ENCODE measurements around the gene PDE2A.

The PDE2A gene

GRCh38 chr11:72672597-72673238, 1.5 kb downstream of the PDE2A start:
- H3K4me1 ChIP-seq (ENCODE audit: insufficient read depth, low read length): peaks cover 42% of the 10 kb centered on the region
- H3K36me3 ChIP-seq (ENCODE audit: insufficient read depth, low read length): no peaks in the 10 kb centered on the region
- peak overlapping the region; percentile 41 for H3K4me3 ChIP-seq (ENCODE audit: low read length)
- no peaks in the 10 kb centered on the region for H3K9me3 ChIP-seq (ENCODE audit: low read length)
- no peak overlapping the region for H2AFZ ChIP-seq (ENCODE audit: low read depth, low read length)
- H3K27me3 ChIP-seq (ENCODE audit: insufficient read depth, low read length): peaks cover 48% of the 10 kb centered on the region

- Histone ChIP-seq H3K4me1 (ENCODE audit: insufficient read depth, low read length) (peaks cover 42% of the 10 kb centered on the region), H3K9me3 (ENCODE audit: low read length) (peaks cover 6% of the 10 kb centered on the region), H2AFZ (ENCODE audit: low read depth, low read length) (no peak overlapping the region), H3K4me3 (ENCODE audit: low read length) (no peak overlapping the region), H3K36me3 (ENCODE audit: insufficient read depth, low read length) (no peaks in the 10 kb centered on the region), H3K27me3 (ENCODE audit: insufficient read depth, low read length) (peaks cover 38% of the 10 kb centered on the region)
Measured at GRCh38 chr11:72671152-72672099, 2.8 kb downstream of the PDE2A start.

- Histone ChIP-seq H3K4me3 (ENCODE audit: low read length) (no peak overlapping the region), H3K4me1 (ENCODE audit: insufficient read depth, low read length) (peaks cover 42% of the 10 kb centered on the region), H3K27me3 (ENCODE audit: insufficient read depth, low read length) (peaks cover 24% of the 10 kb centered on the region), H3K36me3 (ENCODE audit: insufficient read depth, low read length) (no peaks in the 10 kb centered on the region), H2AFZ (ENCODE audit: low read depth, low read length) (no peak overlapping the region), H3K9me3 (ENCODE audit: low read length) (peaks cover 6% of the 10 kb centered on the region)
Measured at GRCh38 chr11:72670041-72670440, 4.2 kb downstream of the PDE2A start.

- Histone ChIP-seq H3K36me3 (ENCODE audit: insufficient read depth, low read length) (no peaks in the 10 kb centered on the region), H3K27me3 (ENCODE audit: insufficient read depth, low read length) (peaks cover 19% of the 10 kb centered on the region), H3K4me3 (ENCODE audit: low read length) (no peak overlapping the region), H3K9me3 (ENCODE audit: low read length) (peaks cover 6% of the 10 kb centered on the region), H3K4me1 (ENCODE audit: insufficient read depth, low read length) (peaks cover 37% of the 10 kb centered on the region), H2AFZ (ENCODE audit: low read depth, low read length) (no peak overlapping the region)
Measured at GRCh38 chr11:72669527-72669926, 4.7 kb downstream of the PDE2A start.

- H3K4me3 ChIP-seq (ENCODE audit: low read length): no peak overlapping the region
- H3K9me3 ChIP-seq (ENCODE audit: low read length): peaks cover 6% of the 10 kb centered on the region
- peaks cover 15% of the 10 kb centered on the region for H3K27me3 ChIP-seq (ENCODE audit: insufficient read depth, low read length)
- H3K4me1 ChIP-seq (ENCODE audit: insufficient read depth, low read length): peaks cover 30% of the 10 kb centered on the region
- no peak overlapping the region for H2AFZ ChIP-seq (ENCODE audit: low read depth, low read length)
- no peaks in the 10 kb centered on the region for H3K36me3 ChIP-seq (ENCODE audit: insufficient read depth, low read length)
Measured at GRCh38 chr11:72668629-72669347, 5.4 kb downstream of the PDE2A start.

- peaks cover 27% of the 10 kb centered on the region for H3K27me3 ChIP-seq (ENCODE audit: insufficient read depth, low read length)
- H2AFZ ChIP-seq (ENCODE audit: low read depth, low read length): no peak overlapping the region
- no peak overlapping the region for H3K4me3 ChIP-seq (ENCODE audit: low read length)
Measured at GRCh38 chr11:72665911-72666472, 8.2 kb downstream of the PDE2A start.

GRCh38 chr11:72662036-72662435, 12.2 kb downstream of the PDE2A start:
- H3K27me3 ChIP-seq (ENCODE audit: insufficient read depth, low read length): peaks cover 18% of the 10 kb centered on the region
- H2AFZ ChIP-seq (ENCODE audit: low read depth, low read length): no peak overlapping the region
- H3K4me3 ChIP-seq (ENCODE audit: low read length): no peak overlapping the region
- peaks cover 10% of the 10 kb centered on the region for H3K4me1 ChIP-seq (ENCODE audit: insufficient read depth, low read length)
- no peaks in the 10 kb centered on the region for H3K36me3 ChIP-seq (ENCODE audit: insufficient read depth, low read length)
- peaks cover under 1% of the 10 kb centered on the region for H3K9me3 ChIP-seq (ENCODE audit: low read length)

More at GRCh38 chr11:72665911-72666472, 8.2 kb downstream of the PDE2A start:
- peaks cover 22% of the 10 kb centered on the region for H3K4me1 ChIP-seq (ENCODE audit: insufficient read depth, low read length)
- peaks cover 6% of the 10 kb centered on the region for H3K9me3 ChIP-seq (ENCODE audit: low read length)
- no peaks in the 10 kb centered on the region for H3K36me3 ChIP-seq (ENCODE audit: insufficient read depth, low read length)

GRCh38 chr11:72661486-72661885, 12.7 kb downstream of the PDE2A start:
- Histone ChIP-seq H3K36me3 (ENCODE audit: insufficient read depth, low read length) (no peaks in the 10 kb centered on the region), H2AFZ (ENCODE audit: low read depth, low read length) (no peak overlapping the region), H3K4me3 (ENCODE audit: low read length) (no peak overlapping the region), H3K9me3 (ENCODE audit: low read length) (no peaks in the 10 kb centered on the region), H3K4me1 (ENCODE audit: insufficient read depth, low read length) (peaks cover 15% of the 10 kb centered on the region), H3K27me3 (ENCODE audit: insufficient read depth, low read length) (peaks cover 18% of the 10 kb centered on the region)

GRCh38 chr11:72658989-72659640, 15.1 kb downstream of the PDE2A start:
- Histone ChIP-seq H3K27me3 (ENCODE audit: insufficient read depth, low read length) (peaks cover 18% of the 10 kb centered on the region), H3K4me1 (ENCODE audit: insufficient read depth, low read length) (peaks cover 19% of the 10 kb centered on the region), H2AFZ (ENCODE audit: low read depth, low read length) (no peak overlapping the region), H3K4me3 (ENCODE audit: low read length) (no peak overlapping the region), H3K36me3 (ENCODE audit: insufficient read depth, low read length) (no peaks in the 10 kb centered on the region), H3K9me3 (ENCODE audit: low read length) (no peaks in the 10 kb centered on the region)

GRCh38 chr11:72657411-72658100, 16.7 kb downstream of the PDE2A start:
- peaks cover 11% of the 10 kb centered on the region for H3K27me3 ChIP-seq (ENCODE audit: insufficient read depth, low read length)
- H3K4me3 ChIP-seq (ENCODE audit: low read length): no peak overlapping the region

GRCh38 chr11:72655896-72656464, 18.2 kb downstream of the PDE2A start:
- no peak overlapping the region for H3K4me3 ChIP-seq (ENCODE audit: low read length)
- no peaks in the 10 kb centered on the region for H3K36me3 ChIP-seq (ENCODE audit: insufficient read depth, low read length)
- H3K4me1 ChIP-seq (ENCODE audit: insufficient read depth, low read length): peaks cover 39% of the 10 kb centered on the region
- no peaks in the 10 kb centered on the region for H3K9me3 ChIP-seq (ENCODE audit: low read length)
- H3K27me3 ChIP-seq (ENCODE audit: insufficient read depth, low read length): no peaks in the 10 kb centered on the region
- no peak overlapping the region for H2AFZ ChIP-seq (ENCODE audit: low read depth, low read length)

More at GRCh38 chr11:72657411-72658100, 16.7 kb downstream of the PDE2A start:
- Histone ChIP-seq H3K9me3 (ENCODE audit: low read length) (no peaks in the 10 kb centered on the region), H3K36me3 (ENCODE audit: insufficient read depth, low read length) (no peaks in the 10 kb centered on the region), H3K4me1 (ENCODE audit: insufficient read depth, low read length) (peaks cover 33% of the 10 kb centered on the region), H2AFZ (ENCODE audit: low read depth, low read length) (no peak overlapping the region)

- H3K4me1 ChIP-seq (ENCODE audit: insufficient read depth, low read length): peaks cover 39% of the 10 kb centered on the region
- no peaks in the 10 kb centered on the region for H3K27me3 ChIP-seq (ENCODE audit: insufficient read depth, low read length)
Measured at GRCh38 chr11:72655014-72655413, 19.2 kb downstream of the PDE2A start.

More at GRCh38 chr11:72655014-72655413, 19.2 kb downstream of the PDE2A start:
- no peak overlapping the region for H3K4me3 ChIP-seq (ENCODE audit: low read length)
- no peaks in the 10 kb centered on the region for H3K36me3 ChIP-seq (ENCODE audit: insufficient read depth, low read length)
- no peaks in the 10 kb centered on the region for H3K9me3 ChIP-seq (ENCODE audit: low read length)
- H2AFZ ChIP-seq (ENCODE audit: low read depth, low read length): no peak overlapping the region

Data from neuron (in vitro differentiated cells).